ENCODE measurements around the gene SCAPER.
"Not testable (repeated sequence)": the region's sequence is repeated elsewhere in the genome, so short reads cannot be mapped to it uniquely, and the experiment has no call there.

Gene SCAPER

GRCh38 chr15:76321602-76322001 is 583.5 kb downstream of the SCAPER start:
- DNase-seq (ENCODE audit: low spot score) = no peak

GRCh38 chr15:76321171-76321570 is 584.0 kb downstream of the SCAPER start:
- DNase-seq (ENCODE audit: low spot score) = no peak

GRCh38 chr15:76320012-76320411 is 585.1 kb downstream of the SCAPER start:
- DNase-seq (ENCODE audit: low spot score) = no peak

GRCh38 chr15:76313731-76314130 is 591.4 kb downstream of the SCAPER start:
- DNase-seq (ENCODE audit: low spot score) = no peak

- DNase-seq (ENCODE audit: low spot score) = not testable (repeated sequence)
Observed at GRCh38 chr15:76313175-76313567, 592.0 kb downstream of the SCAPER start.

GRCh38 chr15:76312540-76313174 is 592.5 kb downstream of the SCAPER start:
- DNase-seq (ENCODE audit: low spot score) = peak; percentile 27

GRCh38 chr15:76311100-76311953 is 593.8 kb downstream of the SCAPER start, which contains the start of gene ETFA:
Gene ETFA, minus strand, starts transcription at chr15:76311469. Its CDS starts 81 bp downstream, at chr15:76311388.
- peak; percentile 83 for DNase-seq (ENCODE audit: low spot score)

- peak; percentile 36 for DNase-seq (ENCODE audit: low spot score)
Observed at GRCh38 chr15:76310475-76311099, 594.6 kb downstream of the SCAPER start.

- no peak for DNase-seq (ENCODE audit: low spot score)
Observed at GRCh38 chr15:76309601-76310330, 595.4 kb downstream of the SCAPER start.

GRCh38 chr15:76303909-76304308 is 601.2 kb downstream of the SCAPER start:
- no peak for DNase-seq (ENCODE audit: low spot score)

- no peak for DNase-seq (ENCODE audit: low spot score)
Observed at GRCh38 chr15:76299786-76300185, 605.4 kb downstream of the SCAPER start.

GRCh38 chr15:76298986-76299385 is 606.2 kb downstream of the SCAPER start:
- no peak for DNase-seq (ENCODE audit: low spot score)

GRCh38 chr15:76297951-76298350 is 607.2 kb downstream of the SCAPER start:
- DNase-seq (ENCODE audit: low spot score) = not testable (repeated sequence)

Data from hematopoietic multipotent progenitor cell treated with erythropoietin and hydrocortisone succinate and interleukin-3 and kit ligand, for 17 days (in vitro differentiated cells).